GM18873 (cell line): ENCODE results near the gene RUNX2.
"Not testable (repeated sequence)": the region's sequence is repeated elsewhere in the genome, so short reads cannot be mapped to it uniquely, and the experiment has no call there.

Experiments used
- ATAC-seq: cut with Tn5 transposase; IDR thresholded peaks from one replicate; pipeline ENCODE4 v1.9.1; 2021; ENCODE audit warnings: mild to moderate bottlenecking, moderate library complexity, moderate number of reproducible peaks; ENCODE audit not compliant: unreplicated experiment, low FRiP score

The RUNX2 gene

GRCh38 chr6:45655745-45656476 lies 327.8 kb downstream of the RUNX2 start:
- no peak for ATAC-seq

- ATAC-seq, result no peak
These were observed 329.1 kb downstream of the RUNX2 start for GRCh38 chr6:45657226-45657625.

GRCh38 chr6:45658400-45658799 lies 330.3 kb downstream of the RUNX2 start:
- no peak for ATAC-seq

- ATAC-seq, result no peak
These were observed 330.8 kb downstream of the RUNX2 start for GRCh38 chr6:45658958-45659357.

GRCh38 chr6:45661661-45662060 lies 333.5 kb downstream of the RUNX2 start:
- ATAC-seq, result no peak

- ATAC-seq, result no peak
These were observed 335.4 kb downstream of the RUNX2 start for GRCh38 chr6:45663251-45664221.

- ATAC-seq, result no peak
These were observed 336.6 kb downstream of the RUNX2 start for GRCh38 chr6:45664707-45665106.

GRCh38 chr6:45665859-45666258 lies 337.7 kb downstream of the RUNX2 start:
- no peak for ATAC-seq

- ATAC-seq, result no peak
These were observed 338.7 kb downstream of the RUNX2 start for GRCh38 chr6:45666846-45667245.

GRCh38 chr6:45667300-45667699 lies 339.2 kb downstream of the RUNX2 start:
- ATAC-seq, result no peak

GRCh38 chr6:45667766-45668165 lies 339.6 kb downstream of the RUNX2 start:
- ATAC-seq, result no peak

GRCh38 chr6:45668705-45669104 lies 340.6 kb downstream of the RUNX2 start:
- ATAC-seq, result no peak

- ATAC-seq, result not testable (repeated sequence)
These were observed 345.0 kb downstream of the RUNX2 start for GRCh38 chr6:45673167-45673566.

- ATAC-seq, result not testable (repeated sequence)
These were observed 347.0 kb downstream of the RUNX2 start for GRCh38 chr6:45675166-45675565.

GRCh38 chr6:45675634-45676033 lies 347.5 kb downstream of the RUNX2 start:
- ATAC-seq, result no peak

GRCh38 chr6:45676380-45676779 lies 348.2 kb downstream of the RUNX2 start:
- ATAC-seq, result no peak

- ATAC-seq, result peak; percentile 60
These were observed 349.5 kb downstream of the RUNX2 start for GRCh38 chr6:45677381-45678284.

GRCh38 chr6:45678285-45678607 lies 350.1 kb downstream of the RUNX2 start:
- no peak for ATAC-seq

GRCh38 chr6:45679163-45679562 lies 351.0 kb downstream of the RUNX2 start:
- no peak for ATAC-seq

GRCh38 chr6:45679631-45680030 lies 351.5 kb downstream of the RUNX2 start:
- no peak for ATAC-seq
